Immature natural killer cell (primary cell): Measurements from ENCODE around the gene FARP2. TPM values are rescaled to one million over a fixed set of nuclear protein-coding genes. Genes with fewer than 3 reads are reported as not detected.
"Not testable (repeated sequence)": the region's sequence is repeated elsewhere in the genome, so short reads cannot be mapped to it uniquely, and the experiment has no call there.

Experiments used
- DNase-seq, 3 donors: peaks; one replicate each; pipeline ENCODE4 v3.0.0; 2022; ENCODE audit warnings: mixed read lengths in 1 of 3
- H3K27ac Mint-ChIP-seq, 6 donors: one replicate each; pipeline ENCODE4 v1.8.0; 2020; ENCODE audit warnings: mixed read lengths in 6 of 6, mild to moderate bottlenecking in 5 of 6, inconsistent platforms in 4 of 6, moderate library complexity in 3 of 6
- H3K27me3 Mint-ChIP-seq, 3 donors: one replicate each; pipeline ENCODE4 v1.8.0; 2020 to 2021; ENCODE audit warnings: low read depth in 3 of 3, mild to moderate bottlenecking in 3 of 3, mixed read lengths in 3 of 3, moderate library complexity in 3 of 3, inconsistent platforms in 1 of 3
- H3K36me3 Mint-ChIP-seq, 3 donors: one replicate each; pipeline ENCODE4 v1.8.0; 2020; ENCODE audit warnings: mixed read lengths in 3 of 3, inconsistent platforms in 2 of 3, mild to moderate bottlenecking in 2 of 3
- H3K4me1 Mint-ChIP-seq, 2 donors: one replicate each; pipeline ENCODE4 v1.8.0; 2020; ENCODE audit warnings: inconsistent platforms in 2 of 2, mild to moderate bottlenecking in 2 of 2, mixed read lengths in 2 of 2, moderate library complexity in 1 of 2
- H3K4me3 Mint-ChIP-seq, 5 donors: one replicate each; pipeline ENCODE4 v1.8.0; 2020; ENCODE audit warnings: mild to moderate bottlenecking in 5 of 5, mixed read lengths in 5 of 5, inconsistent platforms in 3 of 5, moderate library complexity in 3 of 5
- H3K9me3 Mint-ChIP-seq, 6 donors: one replicate each; pipeline ENCODE4 v1.8.0; 2020; ENCODE audit warnings: mild to moderate bottlenecking in 6 of 6, mixed read lengths in 6 of 6, inconsistent platforms in 4 of 6, moderate library complexity in 3 of 6
- polyA plus RNA-seq, 3 donors: library from polyadenylated mRNA; unstranded; fragments of 300-500 nt; fragmentation: Illumina TruSeq; gene quantifications; one replicate each; pipeline ENCODE4 v1.2.3, GENCODE V29; 2021

FARP2 gene
- polyA plus RNA-seq, 3 donors from 2014 or later: 5.3 to 8.3 (median 8.2) TPM

DNA sequence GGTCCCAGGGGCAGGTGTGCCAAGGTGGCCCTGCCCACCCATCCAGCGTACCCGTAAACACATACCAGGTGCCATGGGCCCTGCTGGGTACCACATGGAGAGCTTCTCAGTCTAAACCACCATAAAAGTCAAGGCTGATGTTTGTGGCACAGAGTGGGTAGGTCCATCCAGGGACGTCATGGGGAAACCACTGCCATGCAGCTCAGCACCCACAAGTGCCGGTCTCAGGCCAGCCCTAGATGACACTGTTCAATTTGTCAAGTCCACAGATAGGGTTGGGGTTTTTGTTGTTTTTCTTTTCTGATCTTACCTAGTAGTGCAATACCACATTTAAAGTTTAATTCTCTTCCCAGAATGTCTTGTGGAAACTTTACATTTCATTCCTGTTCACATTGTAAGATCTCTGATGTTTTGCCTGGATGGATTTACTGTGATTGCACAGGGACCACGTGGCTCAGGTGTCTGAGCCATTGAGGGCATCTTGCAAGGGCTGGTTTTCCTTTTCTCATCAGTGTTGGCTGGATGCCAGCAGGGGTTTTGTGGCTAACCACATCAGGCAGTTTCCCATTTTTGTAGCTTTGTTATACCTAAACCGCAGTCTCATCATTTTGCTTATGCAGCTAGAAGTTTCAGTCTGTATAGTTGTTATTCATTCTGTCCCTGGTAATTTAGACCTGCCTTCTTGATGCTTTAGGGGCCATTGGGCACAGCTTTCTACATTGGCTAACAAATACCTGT, 87.6 kb downstream of the FARP2 start:
- Mint-ChIP-seq H3K4me1 (peaks cover 27 to 28% of the 10 kb centered on the region in 2 donors), H3K4me3 (peak overlapping the region; percentile 46 to 76 (median 57)), H3K27ac (peak overlapping the region; percentile 58 to 97 (median 88)), H3K36me3 (peaks cover 13 to 26% (median 14%) of the 10 kb centered on the region in 3 donors), H3K27me3 (peaks cover 15 to 34% (median 22%) of the 10 kb centered on the region in 3 donors), H3K9me3 (peaks cover 0 to 2% (median 0%) of the 10 kb centered on the region in 6 donors)
- DNase-seq: peak; percentile 93 to 96 (median 95)

DNA sequence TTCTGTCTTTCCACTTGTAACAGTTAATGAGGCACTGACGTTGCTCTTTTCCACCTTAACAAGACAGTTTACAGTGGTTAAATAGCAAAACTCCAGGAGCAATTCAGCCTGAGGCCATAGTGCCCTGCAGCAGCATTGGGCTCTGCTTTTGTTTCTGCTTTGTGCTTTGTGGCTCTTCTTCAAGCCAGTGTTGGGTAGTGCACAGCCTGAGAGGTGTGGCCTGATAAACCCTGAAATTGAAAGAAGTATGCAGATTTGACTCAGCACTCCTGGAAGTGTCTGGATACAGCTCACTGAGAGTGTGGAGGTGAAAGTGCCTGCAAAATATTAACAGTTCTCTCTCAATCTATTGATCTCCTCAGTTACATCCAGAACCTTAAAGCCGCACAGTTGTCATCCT, 89.3 kb downstream of the FARP2 start:
- peaks cover 27 to 28% of the 10 kb centered on the region in 2 donors for H3K4me1 Mint-ChIP-seq
- H3K9me3 Mint-ChIP-seq: peaks cover 0 to 2% (median 0%) of the 10 kb centered on the region in 6 donors
- DNase-seq: no peak
- H3K4me3 Mint-ChIP-seq: peak overlapping the region in 4 of 5 donors; percentile 12 to 32 (median 16)
- peak overlapping the region in 3 of 6 donors; percentile 37 to 66 (median 58) for H3K27ac Mint-ChIP-seq
- peaks cover 12 to 25% (median 22%) of the 10 kb centered on the region in 3 donors for H3K36me3 Mint-ChIP-seq
- peaks cover 15 to 36% (median 22%) of the 10 kb centered on the region in 3 donors for H3K27me3 Mint-ChIP-seq

DNA sequence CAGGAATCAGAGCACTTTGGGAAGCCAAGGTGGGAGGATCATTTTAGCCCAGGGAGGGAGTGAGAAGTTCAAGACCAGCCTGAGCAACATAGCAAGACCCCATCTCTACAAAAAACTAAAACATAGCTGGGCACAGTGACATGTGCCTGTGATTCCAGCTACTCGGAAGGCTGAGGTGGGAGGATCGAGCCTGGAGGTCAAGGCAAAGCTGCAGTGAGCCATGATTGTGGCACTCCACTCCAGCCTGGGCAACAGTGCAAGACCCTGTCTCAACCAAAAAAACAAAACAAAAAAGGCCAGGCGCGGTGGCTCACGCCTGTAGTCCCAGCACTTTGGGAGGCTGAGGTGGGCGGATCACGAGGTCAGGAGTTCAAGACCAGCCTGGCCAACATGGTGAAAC, 94.0 kb downstream of the FARP2 start:
- Mint-ChIP-seq H3K36me3 (peaks cover 8 to 22% (median 16%) of the 10 kb centered on the region in 3 donors), H3K27me3 (peaks cover 5 to 25% (median 9%) of the 10 kb centered on the region in 3 donors)
- H3K4me1 Mint-ChIP-seq, H3K27ac Mint-ChIP-seq, DNase-seq, H3K4me3 Mint-ChIP-seq, H3K9me3 Mint-ChIP-seq: not testable (repeated sequence)

DNA sequence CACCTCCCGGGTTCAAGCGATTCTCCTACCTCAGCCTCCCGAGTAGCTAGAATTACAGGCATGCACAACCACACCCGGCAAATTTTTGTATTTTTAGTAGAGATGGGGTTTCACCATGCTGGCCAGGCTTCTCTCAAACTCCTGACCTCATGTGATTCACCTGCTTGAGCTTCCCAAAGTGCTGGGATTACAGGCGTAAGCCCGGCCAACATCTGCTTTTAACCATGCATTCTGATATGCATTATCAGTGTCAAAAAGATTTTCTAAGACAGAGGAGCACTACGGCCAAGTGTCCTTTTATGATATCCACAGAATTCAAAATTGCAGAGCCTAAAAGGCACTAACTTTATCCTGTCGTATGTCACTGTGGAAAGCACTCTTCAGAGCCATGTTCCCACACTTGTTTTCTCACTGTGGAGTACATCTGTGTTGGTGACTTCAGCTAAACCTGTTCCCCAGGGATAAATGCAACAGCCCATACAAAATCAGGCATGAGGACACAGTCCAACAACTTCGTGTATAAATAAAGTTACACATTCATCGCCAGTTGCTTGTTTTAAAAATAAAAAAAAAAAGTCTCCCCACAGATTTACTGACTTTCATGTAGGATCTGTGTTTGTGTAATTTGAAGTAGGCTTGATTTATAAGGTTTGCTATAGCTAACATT, 95.9 kb downstream of the FARP2 start:
- H3K27ac Mint-ChIP-seq: no peak overlapping the region
- no peak overlapping the region for H3K4me3 Mint-ChIP-seq
- DNase-seq: no peak
- H3K9me3 Mint-ChIP-seq: peaks cover 0 to 2% (median 0%) of the 10 kb centered on the region in 6 donors
- peaks cover 3 to 12% (median 9%) of the 10 kb centered on the region in 3 donors for H3K27me3 Mint-ChIP-seq
- peaks cover 8 to 21% (median 11%) of the 10 kb centered on the region in 3 donors for H3K36me3 Mint-ChIP-seq
- no peaks in the 10 kb centered on the region for H3K4me1 Mint-ChIP-seq

DNA sequence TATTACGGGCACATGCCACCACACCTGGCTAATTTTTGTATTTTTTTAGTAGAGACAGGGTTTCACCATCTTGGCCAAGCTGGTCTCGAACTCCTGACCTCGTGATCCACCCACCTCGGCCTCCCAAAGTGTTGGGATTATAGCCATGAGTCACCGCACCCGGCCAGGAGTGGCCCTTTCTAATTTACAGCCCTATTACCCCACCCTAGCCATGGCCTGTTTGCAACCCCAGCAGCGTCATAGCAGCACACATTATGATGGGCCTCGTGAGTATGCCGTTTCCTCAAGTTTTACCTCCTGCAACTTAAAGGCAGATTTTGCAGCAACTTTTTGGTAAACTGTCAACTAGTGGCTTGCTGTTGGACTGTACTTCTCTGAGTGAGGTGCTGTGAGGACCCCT, 97.8 kb downstream of the FARP2 start:
- peaks cover 0 to 10% (median under 1%) of the 10 kb centered on the region in 3 donors for H3K27me3 Mint-ChIP-seq
- DNase-seq, H3K9me3 Mint-ChIP-seq, H3K4me1 Mint-ChIP-seq, H3K4me3 Mint-ChIP-seq, H3K27ac Mint-ChIP-seq: not testable (repeated sequence)
- peaks cover 2 to 13% (median 4%) of the 10 kb centered on the region in 3 donors for H3K36me3 Mint-ChIP-seq

DNA sequence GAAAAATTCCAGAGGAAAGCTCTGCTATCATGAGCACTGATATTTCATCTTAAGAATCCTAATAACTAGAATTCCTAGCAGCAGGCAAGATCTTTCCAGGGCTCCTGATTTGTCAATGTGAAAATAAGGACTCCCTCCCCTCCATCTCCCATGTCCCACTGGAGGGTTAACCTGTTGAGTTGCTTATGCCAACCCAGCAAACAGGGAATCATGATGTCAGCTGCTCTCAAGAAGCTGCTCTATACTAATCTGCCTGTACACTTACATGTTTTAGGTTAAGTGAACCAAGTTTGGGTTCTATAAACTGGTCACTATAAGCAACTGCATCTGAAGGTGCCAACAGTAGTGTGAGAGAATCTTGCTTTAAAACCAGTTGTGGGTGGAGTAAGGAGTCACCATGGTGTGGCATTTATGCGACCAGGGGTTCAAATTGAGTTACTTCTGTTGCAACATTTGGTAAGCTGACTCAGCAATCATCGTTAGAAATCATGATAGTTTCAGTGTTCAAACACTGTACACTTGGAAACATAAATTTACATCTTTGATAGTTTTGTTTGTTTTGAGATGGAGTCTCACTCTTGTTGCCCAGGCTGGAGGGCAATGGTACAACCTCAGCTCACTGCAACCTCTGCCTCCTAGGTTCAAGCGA, 98.9 kb downstream of the FARP2 start:
- Mint-ChIP-seq H3K36me3 (peaks cover 0 to 5% (median 4%) of the 10 kb centered on the region in 3 donors), H3K4me3 (no peak overlapping the region), H3K9me3 (no peaks in the 10 kb centered on the region), H3K4me1 (no peaks in the 10 kb centered on the region), H3K27me3 (peaks cover 0 to 12% (median 0%) of the 10 kb centered on the region in 3 donors), H3K27ac (no peak overlapping the region)
- DNase-seq: no peak

DNA sequence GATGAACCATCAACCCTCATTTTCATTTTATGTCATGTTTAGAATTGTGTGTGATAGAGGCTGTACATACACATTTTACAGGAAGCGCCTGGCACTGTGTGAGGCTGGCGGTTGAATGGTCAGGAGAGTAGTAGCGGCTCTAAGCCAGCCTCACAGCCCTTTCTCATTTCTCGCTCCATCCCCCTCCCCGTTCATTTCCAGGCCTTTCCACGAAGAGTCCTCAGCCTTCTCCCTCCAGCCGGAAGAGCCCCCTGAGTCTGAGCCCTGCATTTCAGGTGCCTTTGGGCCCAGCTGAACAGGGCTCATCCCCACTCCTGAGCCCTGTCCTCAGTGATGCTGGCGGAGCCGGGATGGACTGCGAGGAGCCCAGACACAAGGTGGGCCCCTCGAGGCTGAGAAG, 100.5 kb downstream of the FARP2 start:
- H3K27me3 Mint-ChIP-seq: peaks cover 0 to 12% (median 2%) of the 10 kb centered on the region in 3 donors
- H3K4me1 Mint-ChIP-seq: no peaks in the 10 kb centered on the region
- peaks cover 0 to 4% (median 4%) of the 10 kb centered on the region in 3 donors for H3K36me3 Mint-ChIP-seq
- no peak overlapping the region for H3K27ac Mint-ChIP-seq
- DNase-seq: no peak
- no peaks in the 10 kb centered on the region for H3K9me3 Mint-ChIP-seq
- no peak overlapping the region for H3K4me3 Mint-ChIP-seq

DNA sequence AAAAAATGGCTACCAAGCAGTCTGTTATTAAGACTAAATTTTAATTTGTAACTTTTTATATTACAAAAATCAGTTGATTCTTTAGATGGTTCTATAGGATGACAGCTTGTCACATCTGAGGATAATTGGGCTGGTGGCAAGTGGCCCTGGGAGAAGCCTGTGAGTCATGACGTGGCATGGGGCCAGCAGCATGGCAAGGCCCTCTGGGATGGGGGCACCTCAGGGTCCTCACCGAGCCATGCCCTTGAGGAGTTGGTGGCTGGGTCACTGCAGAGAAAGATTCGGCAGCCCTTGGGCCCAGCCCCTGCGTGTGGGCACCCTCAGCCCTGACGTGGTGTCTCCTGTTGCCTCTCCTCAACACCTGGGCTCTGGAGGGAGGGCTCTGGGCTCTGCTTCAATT, 102.6 kb downstream of the FARP2 start:
- Mint-ChIP-seq H3K4me3 (no peak overlapping the region), H3K36me3 (peaks cover 4% of the 10 kb centered on the region in 3 donors), H3K27me3 (peaks cover 0 to 15% (median 2%) of the 10 kb centered on the region in 3 donors), H3K9me3 (no peaks in the 10 kb centered on the region), H3K27ac (no peak overlapping the region), H3K4me1 (no peaks in the 10 kb centered on the region)
- no peak for DNase-seq

DNA sequence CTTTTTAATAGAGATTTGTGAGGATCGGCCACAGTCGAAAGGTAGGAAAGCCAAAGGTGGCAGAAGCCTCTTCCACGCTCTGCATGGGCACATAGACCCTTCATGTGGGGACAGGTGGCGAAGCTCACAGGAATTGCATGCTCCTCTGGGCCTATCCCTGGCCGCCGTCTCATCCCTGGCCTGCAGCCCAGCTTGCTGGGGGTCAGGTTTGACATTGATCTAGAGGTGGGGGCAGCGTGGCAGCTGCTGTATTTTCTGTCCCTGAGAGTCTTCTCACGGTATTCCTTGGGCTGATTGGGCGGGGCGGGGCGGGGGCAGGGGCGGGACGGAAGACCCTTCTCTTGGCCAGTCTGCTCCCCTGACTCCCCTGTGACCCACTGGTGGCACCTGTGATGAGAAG, 103.4 kb downstream of the FARP2 start:
- H3K36me3 Mint-ChIP-seq: peaks cover under 1 to 4% (median 4%) of the 10 kb centered on the region in 3 donors
- no peaks in the 10 kb centered on the region for H3K9me3 Mint-ChIP-seq

DNA sequence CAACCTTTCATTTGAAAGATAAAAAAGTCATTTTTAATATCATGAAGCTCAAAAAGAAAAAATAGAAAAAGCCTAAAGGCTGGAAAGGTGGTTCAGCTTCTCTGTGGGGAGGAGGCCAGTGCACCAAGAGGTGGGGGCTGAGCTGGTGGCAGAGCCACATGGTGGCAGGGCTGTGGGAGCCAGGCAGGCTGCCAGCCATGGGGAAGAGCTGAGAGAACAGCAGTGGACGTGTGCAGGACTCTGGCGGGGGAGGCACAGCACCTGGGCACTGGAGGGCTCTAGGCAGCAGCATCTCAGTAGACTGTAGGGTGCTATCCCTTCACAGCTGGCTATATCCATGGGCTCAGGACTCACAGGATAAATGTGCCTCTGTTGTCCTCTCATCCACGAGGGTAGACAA, 104.5 kb downstream of the FARP2 start:
- Mint-ChIP-seq H3K36me3 (peaks cover 0 to 9% (median 4%) of the 10 kb centered on the region in 3 donors), H3K27me3 (peaks cover 0 to 10% (median 6%) of the 10 kb centered on the region in 3 donors), H3K4me3 (no peak overlapping the region), H3K27ac (no peak overlapping the region), H3K4me1 (no peaks in the 10 kb centered on the region), H3K9me3 (no peaks in the 10 kb centered on the region)
- no peak for DNase-seq

More for the DNA sequence above, 103.4 kb downstream of the FARP2 start:
- Mint-ChIP-seq H3K4me1 (no peaks in the 10 kb centered on the region), H3K27me3 (peaks cover 0 to 10% (median 2%) of the 10 kb centered on the region in 3 donors), H3K27ac (no peak overlapping the region), H3K4me3 (no peak overlapping the region)
- DNase-seq: no peak

DNA sequence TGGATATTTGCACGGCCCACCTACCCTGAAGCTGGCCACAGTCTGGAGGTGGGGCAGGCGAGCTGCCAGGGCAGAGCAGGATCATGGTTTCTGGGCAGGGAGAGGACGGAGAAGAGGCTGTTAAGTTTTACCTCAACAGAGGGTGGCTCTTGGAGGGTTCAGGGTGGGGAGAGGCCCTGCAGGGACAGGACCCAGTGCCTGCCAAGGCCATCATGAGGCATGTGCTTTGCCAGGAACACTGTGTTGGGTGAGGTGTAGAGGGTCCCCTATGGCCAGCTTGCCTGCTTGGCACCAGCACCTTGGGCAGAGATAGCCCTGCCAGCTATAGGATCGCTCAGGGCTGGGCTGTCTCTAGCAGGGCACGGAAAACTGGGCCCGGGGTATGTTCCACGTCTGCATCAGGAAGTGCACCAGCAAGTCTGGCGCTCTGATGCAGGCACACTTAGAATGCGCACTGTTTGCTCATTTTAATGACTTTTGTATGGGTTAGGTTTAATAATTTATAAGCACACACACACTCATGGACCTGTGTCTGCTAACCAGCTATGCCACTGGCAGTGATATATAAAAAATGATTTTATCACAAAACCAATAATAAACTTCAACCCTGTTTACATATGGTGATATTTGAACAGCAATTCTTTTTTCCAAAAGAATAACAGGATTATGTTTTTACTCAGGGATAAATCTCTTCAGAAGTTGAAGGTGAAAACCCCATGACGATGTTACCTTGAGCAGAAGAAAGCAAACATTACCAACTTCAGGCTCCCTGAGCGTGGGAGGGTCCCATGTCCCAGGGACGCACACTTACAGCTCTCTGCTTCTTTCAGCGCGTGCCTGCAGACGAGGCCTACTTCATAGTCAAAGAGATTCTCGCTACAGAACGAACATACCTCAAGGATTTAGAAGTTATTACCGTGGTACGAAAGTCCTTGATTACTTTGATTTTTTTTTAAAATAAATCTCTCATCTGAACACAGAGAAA, 105.9 kb downstream of the FARP2 start:
- Mint-ChIP-seq H3K27me3 (peaks cover 0 to 10% (median 6%) of the 10 kb centered on the region in 3 donors), H3K36me3 (peaks cover 0 to 9% (median 0%) of the 10 kb centered on the region in 3 donors), H3K4me1 (no peaks in the 10 kb centered on the region), H3K27ac (peak overlapping the region in 1 of 6 donors; percentile 17), H3K4me3 (no peak overlapping the region), H3K9me3 (no peaks in the 10 kb centered on the region)
- DNase-seq: no peak

DNA sequence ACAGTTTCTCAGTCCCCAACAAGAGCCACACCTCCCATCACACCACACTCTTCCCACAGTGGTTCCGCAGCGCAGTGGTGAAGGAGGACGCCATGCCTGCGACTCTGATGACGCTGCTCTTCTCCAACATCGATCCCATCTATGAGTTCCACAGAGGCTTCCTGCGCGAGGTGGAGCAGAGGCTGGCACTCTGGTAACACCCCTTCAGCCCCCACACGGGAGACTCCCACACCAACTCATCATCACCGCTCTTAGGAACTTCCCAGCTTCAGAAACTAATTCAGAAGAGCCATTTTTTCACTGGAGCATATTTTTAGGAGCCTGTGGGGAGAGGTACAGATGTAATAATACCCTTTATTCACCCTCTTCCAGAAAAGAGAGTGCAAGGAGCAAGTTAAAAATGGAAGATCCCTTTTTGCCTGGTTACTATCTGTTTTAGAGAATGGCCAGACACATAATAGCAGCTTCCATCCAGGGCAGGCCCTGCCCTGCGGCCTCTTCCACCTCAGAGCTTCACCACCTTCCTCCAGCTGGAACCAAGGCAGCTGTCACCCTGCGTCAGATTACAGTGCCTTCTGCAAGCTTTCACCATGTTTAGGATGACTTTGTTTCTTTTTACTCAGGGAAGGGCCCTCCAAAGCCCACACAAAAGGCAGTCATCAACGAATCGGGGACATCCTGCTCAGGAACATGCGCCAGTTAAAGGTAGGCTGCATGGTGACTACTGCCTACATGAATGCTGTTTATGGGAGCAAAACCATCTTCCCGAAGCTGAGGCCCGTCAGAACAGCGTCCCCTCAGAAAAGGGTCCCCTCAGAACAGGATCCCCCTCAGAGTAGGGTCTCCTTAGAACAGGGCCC, 107.4 kb downstream of the FARP2 start:
- H3K4me3 Mint-ChIP-seq: no peak overlapping the region
- H3K36me3 Mint-ChIP-seq: peaks cover 0 to 9% (median 0%) of the 10 kb centered on the region in 3 donors
- no peaks in the 10 kb centered on the region for H3K4me1 Mint-ChIP-seq
- no peak overlapping the region for H3K27ac Mint-ChIP-seq
- H3K27me3 Mint-ChIP-seq: peaks cover 0 to 9% (median 6%) of the 10 kb centered on the region in 3 donors
- DNase-seq: no peak
- no peaks in the 10 kb centered on the region for H3K9me3 Mint-ChIP-seq
